ENCODE data around the gene CHRNA3.
"Not testable (repeated sequence)": the region's sequence is repeated elsewhere in the genome, so short reads cannot be mapped to it uniquely, and the experiment has no call there.

CHRNA3 gene

GRCh38 chr15:78620021-78620526 lies 722 bp downstream of the CHRNA3 start:
- H3K36me3 ChIP-seq (ENCODE audit: control insufficient read depth, insufficient read depth, low read length): no peaks in the 10 kb centered on the region
- peak overlapping the region; percentile 51 for H3K4me3 ChIP-seq (ENCODE audit: low read length)
- peaks cover 15% of the 10 kb centered on the region for H3K4me1 ChIP-seq (ENCODE audit: control insufficient read depth, insufficient read depth, low read length)
- H3K27ac ChIP-seq (ENCODE audit: low read depth, low read length): peak overlapping the region; percentile 18
- H3K27me3 ChIP-seq (ENCODE audit: control insufficient read depth, insufficient read depth, low read length): peaks cover 7% of the 10 kb centered on the region
- H3K9ac ChIP-seq (ENCODE audit: low read length): no peak overlapping the region

GRCh38 chr15:78619022-78619950 lies 1.5 kb downstream of the CHRNA3 start:
- peak overlapping the region; percentile 55 for H3K27ac ChIP-seq (ENCODE audit: low read depth, low read length)
- H3K36me3 ChIP-seq (ENCODE audit: control insufficient read depth, insufficient read depth, low read length): no peaks in the 10 kb centered on the region
- H3K4me3 ChIP-seq (ENCODE audit: low read length): peak overlapping the region; percentile 51
- peaks cover 5% of the 10 kb centered on the region for H3K27me3 ChIP-seq (ENCODE audit: control insufficient read depth, insufficient read depth, low read length)
- H3K4me1 ChIP-seq (ENCODE audit: control insufficient read depth, insufficient read depth, low read length): peaks cover 15% of the 10 kb centered on the region
- no peak overlapping the region for H3K9ac ChIP-seq (ENCODE audit: low read length)

DNA sequence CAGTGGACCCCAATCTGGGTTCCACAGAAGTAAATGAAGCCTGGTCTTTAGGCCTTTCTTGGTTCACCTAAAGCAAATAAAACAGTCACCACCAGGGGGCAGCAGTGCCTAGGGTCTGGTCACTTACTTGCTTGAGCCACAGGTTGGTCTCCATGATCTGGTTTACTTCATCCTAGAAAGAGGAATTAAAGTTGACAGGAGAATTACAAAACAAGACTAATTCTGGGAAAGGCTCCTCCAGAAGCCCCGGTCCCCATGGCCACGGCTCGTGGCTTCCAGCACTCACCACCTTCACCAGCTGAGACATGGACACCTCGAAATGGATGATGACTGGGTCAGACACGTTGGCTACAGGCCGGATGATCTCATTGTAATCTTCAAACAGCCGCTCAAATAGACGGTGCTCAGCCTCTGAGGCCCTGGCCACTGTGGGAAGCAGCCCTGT lies 2.3 kb downstream of the CHRNA3 start:
- H3K9ac ChIP-seq (ENCODE audit: low read length): no peak overlapping the region
- peaks cover 5% of the 10 kb centered on the region for H3K27me3 ChIP-seq (ENCODE audit: control insufficient read depth, insufficient read depth, low read length)
- peaks cover 15% of the 10 kb centered on the region for H3K4me1 ChIP-seq (ENCODE audit: control insufficient read depth, insufficient read depth, low read length)
- H3K27ac ChIP-seq (ENCODE audit: low read depth, low read length): peak overlapping the region; percentile 55
- no peak overlapping the region for H3K4me3 ChIP-seq (ENCODE audit: low read length)
- H3K36me3 ChIP-seq (ENCODE audit: control insufficient read depth, insufficient read depth, low read length): no peaks in the 10 kb centered on the region

GRCh38 chr15:78618064-78618463 lies 2.7 kb downstream of the CHRNA3 start:
- Histone ChIP-seq H3K27me3 (ENCODE audit: control insufficient read depth, insufficient read depth, low read length) (peaks cover 5% of the 10 kb centered on the region), H3K36me3 (ENCODE audit: control insufficient read depth, insufficient read depth, low read length) (no peaks in the 10 kb centered on the region), H3K4me1 (ENCODE audit: control insufficient read depth, insufficient read depth, low read length) (peaks cover 15% of the 10 kb centered on the region), H3K4me3 (ENCODE audit: low read length) (no peak overlapping the region), H3K27ac (ENCODE audit: low read depth, low read length) (no peak overlapping the region), H3K9ac (ENCODE audit: low read length) (no peak overlapping the region)

DNA sequence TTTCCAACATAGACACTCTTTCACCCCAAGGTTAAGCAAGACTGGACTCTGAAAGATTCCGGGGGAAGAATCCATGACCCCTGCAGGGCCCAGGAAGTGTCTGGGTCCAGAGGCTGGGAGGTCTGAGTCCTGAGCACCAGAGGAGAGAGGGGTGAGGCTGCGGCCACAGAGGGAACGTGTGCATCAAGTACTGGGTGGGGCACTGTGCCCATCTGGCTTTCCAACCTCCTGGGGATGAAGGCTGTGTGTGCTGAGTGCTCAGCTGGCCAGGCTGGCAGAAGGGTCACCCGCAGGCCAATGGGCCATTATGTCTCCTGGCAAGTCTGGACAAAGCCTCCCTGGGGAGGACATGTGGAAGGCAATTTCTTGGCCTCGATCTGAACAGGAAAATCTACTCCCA lies 3.3 kb downstream of the CHRNA3 start:
- Histone ChIP-seq H3K9ac (ENCODE audit: low read length) (no peak overlapping the region), H3K36me3 (ENCODE audit: control insufficient read depth, insufficient read depth, low read length) (no peaks in the 10 kb centered on the region), H3K4me1 (ENCODE audit: control insufficient read depth, insufficient read depth, low read length) (peaks cover 15% of the 10 kb centered on the region), H3K4me3 (ENCODE audit: low read length) (no peak overlapping the region), H3K27ac (ENCODE audit: low read depth, low read length) (no peak overlapping the region), H3K27me3 (ENCODE audit: control insufficient read depth, insufficient read depth, low read length) (peaks cover 5% of the 10 kb centered on the region)

- Histone ChIP-seq H3K27ac (ENCODE audit: low read depth, low read length) (no peak overlapping the region), H3K27me3 (ENCODE audit: control insufficient read depth, insufficient read depth, low read length) (peaks cover 5% of the 10 kb centered on the region), H3K9ac (ENCODE audit: low read length) (no peak overlapping the region), H3K36me3 (ENCODE audit: control insufficient read depth, insufficient read depth, low read length) (no peaks in the 10 kb centered on the region), H3K4me1 (ENCODE audit: control insufficient read depth, insufficient read depth, low read length) (peaks cover 15% of the 10 kb centered on the region), H3K4me3 (ENCODE audit: low read length) (no peak overlapping the region)
Measured at GRCh38 chr15:78617076-78617475, 3.7 kb downstream of the CHRNA3 start.

DNA sequence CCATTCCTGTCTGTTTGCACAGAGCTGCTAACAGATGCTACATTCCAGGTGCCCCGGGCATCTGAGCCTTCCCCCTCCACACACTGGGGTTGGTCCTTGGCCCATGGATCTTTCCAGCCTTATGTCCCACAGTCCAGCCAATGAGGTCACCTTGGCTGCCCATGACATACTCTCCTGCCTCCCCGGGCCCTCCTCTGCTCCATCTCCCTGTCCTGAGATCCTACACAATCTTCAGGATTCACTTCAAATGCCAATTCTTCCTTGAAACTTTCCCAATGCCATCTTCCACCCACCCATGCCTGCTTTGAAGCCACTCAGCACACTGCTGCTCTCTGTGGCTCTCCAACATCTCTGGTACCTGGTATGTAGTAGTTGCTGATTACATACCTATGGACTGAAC lies 4.3 kb downstream of the CHRNA3 start:
- Histone ChIP-seq H3K36me3 (ENCODE audit: control insufficient read depth, insufficient read depth, low read length) (no peaks in the 10 kb centered on the region), H3K4me3 (ENCODE audit: low read length) (no peak overlapping the region), H3K9ac (ENCODE audit: low read length) (no peak overlapping the region), H3K27me3 (ENCODE audit: control insufficient read depth, insufficient read depth, low read length) (peaks cover 5% of the 10 kb centered on the region), H3K27ac (ENCODE audit: low read depth, low read length) (no peak overlapping the region), H3K4me1 (ENCODE audit: control insufficient read depth, insufficient read depth, low read length) (peaks cover 15% of the 10 kb centered on the region)

GRCh38 chr15:78615151-78615589 lies 5.6 kb downstream of the CHRNA3 start:
- peaks cover 15% of the 10 kb centered on the region for H3K4me1 ChIP-seq (ENCODE audit: control insufficient read depth, insufficient read depth, low read length)
- H3K27ac ChIP-seq (ENCODE audit: low read depth, low read length): no peak overlapping the region
- no peak overlapping the region for H3K9ac ChIP-seq (ENCODE audit: low read length)
- H3K36me3 ChIP-seq (ENCODE audit: control insufficient read depth, insufficient read depth, low read length): no peaks in the 10 kb centered on the region
- no peak overlapping the region for H3K4me3 ChIP-seq (ENCODE audit: low read length)
- peaks cover 5% of the 10 kb centered on the region for H3K27me3 ChIP-seq (ENCODE audit: control insufficient read depth, insufficient read depth, low read length)

DNA sequence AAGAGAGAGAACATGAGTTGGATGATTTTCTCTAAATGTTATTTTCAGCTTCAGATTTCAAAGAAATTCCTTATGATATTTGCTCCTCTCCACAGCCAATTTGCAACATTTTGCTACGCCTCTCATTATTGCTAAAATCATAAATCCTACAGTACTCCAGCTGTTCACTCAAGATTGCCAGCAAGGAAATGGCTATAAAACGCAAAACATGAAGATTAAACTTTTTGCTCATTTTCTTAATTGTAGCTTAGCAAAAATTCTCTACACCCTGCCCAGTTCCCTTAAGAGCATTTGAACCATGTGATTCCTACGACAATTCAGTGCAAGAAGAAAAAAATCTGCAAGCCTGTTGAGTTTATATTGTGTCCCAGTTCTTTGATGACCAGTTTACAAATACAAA lies 6.8 kb downstream of the CHRNA3 start:
- peaks cover 7% of the 10 kb centered on the region for H3K4me1 ChIP-seq (ENCODE audit: control insufficient read depth, insufficient read depth, low read length)
- no peaks in the 10 kb centered on the region for H3K27me3 ChIP-seq (ENCODE audit: control insufficient read depth, insufficient read depth, low read length)
- H3K4me3 ChIP-seq (ENCODE audit: low read length): no peak overlapping the region
- H3K27ac ChIP-seq (ENCODE audit: low read depth, low read length): no peak overlapping the region
- H3K9ac ChIP-seq (ENCODE audit: low read length): no peak overlapping the region
- no peaks in the 10 kb centered on the region for H3K36me3 ChIP-seq (ENCODE audit: control insufficient read depth, insufficient read depth, low read length)

DNA sequence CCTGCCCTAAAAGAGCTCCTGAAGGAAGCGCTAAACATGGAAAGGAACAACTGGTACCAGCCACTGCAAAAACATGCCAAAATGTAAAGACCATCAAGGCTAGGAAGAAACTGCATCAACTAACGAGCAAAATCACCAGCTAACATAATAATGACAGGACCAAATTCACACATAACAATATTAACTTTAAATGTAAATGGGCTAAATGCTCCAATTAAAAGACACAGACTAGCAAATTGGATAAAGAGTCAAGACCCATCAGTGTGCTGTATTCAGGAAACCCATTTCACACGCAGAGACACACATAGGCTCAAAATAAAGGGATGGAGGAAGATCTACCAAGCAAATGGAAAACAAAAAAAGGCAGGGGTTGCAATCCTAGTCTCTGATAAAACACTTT lies 11.2 kb downstream of the CHRNA3 start:
- not testable (repeated sequence) for H3K27me3 ChIP-seq (ENCODE audit: control insufficient read depth, insufficient read depth, low read length); H3K27ac ChIP-seq (ENCODE audit: low read depth, low read length); H3K4me1 ChIP-seq (ENCODE audit: control insufficient read depth, insufficient read depth, low read length); H3K9ac ChIP-seq (ENCODE audit: low read length); H3K4me3 ChIP-seq (ENCODE audit: low read length); H3K36me3 ChIP-seq (ENCODE audit: control insufficient read depth, insufficient read depth, low read length)

GRCh38 chr15:78605680-78606079 lies 15.1 kb downstream of the CHRNA3 start:
- no peaks in the 10 kb centered on the region for H3K27me3 ChIP-seq (ENCODE audit: control insufficient read depth, insufficient read depth, low read length)
- H3K9ac ChIP-seq (ENCODE audit: low read length): no peak overlapping the region
- H3K4me3 ChIP-seq (ENCODE audit: low read length): no peak overlapping the region
- H3K4me1 ChIP-seq (ENCODE audit: control insufficient read depth, insufficient read depth, low read length): no peaks in the 10 kb centered on the region
- H3K27ac ChIP-seq (ENCODE audit: low read depth, low read length): no peak overlapping the region
- no peaks in the 10 kb centered on the region for H3K36me3 ChIP-seq (ENCODE audit: control insufficient read depth, insufficient read depth, low read length)

DNA sequence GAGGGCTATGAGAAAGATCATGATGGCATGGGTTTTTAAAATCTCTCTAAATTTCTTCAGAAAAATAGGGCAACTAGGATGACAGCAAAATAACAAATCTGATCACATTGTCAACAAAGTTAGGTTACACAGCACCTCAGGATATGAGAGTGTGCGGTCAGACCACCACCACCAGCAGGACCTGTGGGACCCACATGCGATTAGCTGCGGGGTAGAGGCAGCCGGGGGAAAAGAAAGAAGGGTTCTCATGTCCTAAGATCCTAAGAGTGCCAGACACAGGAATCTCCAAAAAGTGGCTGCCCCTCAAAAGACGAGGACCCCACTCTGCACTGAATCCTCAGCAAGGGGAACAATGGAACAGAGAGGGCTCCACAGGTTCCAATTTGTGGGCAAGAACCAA lies 15.6 kb downstream of the CHRNA3 start:
- Histone ChIP-seq H3K36me3 (ENCODE audit: control insufficient read depth, insufficient read depth, low read length) (no peaks in the 10 kb centered on the region), H3K9ac (ENCODE audit: low read length) (no peak overlapping the region), H3K27ac (ENCODE audit: low read depth, low read length) (no peak overlapping the region), H3K27me3 (ENCODE audit: control insufficient read depth, insufficient read depth, low read length) (no peaks in the 10 kb centered on the region), H3K4me1 (ENCODE audit: control insufficient read depth, insufficient read depth, low read length) (no peaks in the 10 kb centered on the region), H3K4me3 (ENCODE audit: low read length) (no peak overlapping the region)

DNA sequence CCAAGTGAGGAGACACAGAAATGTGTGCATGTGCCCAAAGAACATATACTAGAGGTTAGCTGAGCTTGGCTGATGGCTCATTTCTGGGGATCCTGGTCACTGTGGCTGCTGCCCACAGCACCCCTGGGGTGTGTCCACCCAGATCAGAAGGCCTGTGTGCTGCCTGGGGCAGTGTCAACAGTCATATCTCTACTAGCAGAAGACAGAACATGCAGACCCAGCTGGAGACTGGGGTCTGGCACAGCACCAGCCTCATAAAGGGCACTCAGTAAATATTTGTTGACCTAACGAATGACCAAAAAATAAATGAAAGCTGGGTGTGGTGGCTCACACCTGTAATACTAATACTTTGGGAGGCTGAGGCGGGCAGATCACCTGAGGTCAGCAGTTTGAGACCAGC lies 16.4 kb downstream of the CHRNA3 start:
- Histone ChIP-seq H3K4me3 (ENCODE audit: low read length) (no peak overlapping the region), H3K27ac (ENCODE audit: low read depth, low read length) (no peak overlapping the region), H3K36me3 (ENCODE audit: control insufficient read depth, insufficient read depth, low read length) (no peaks in the 10 kb centered on the region)

More for the DNA sequence above, 16.4 kb downstream of the CHRNA3 start:
- Histone ChIP-seq H3K4me1 (ENCODE audit: control insufficient read depth, insufficient read depth, low read length) (no peaks in the 10 kb centered on the region), H3K9ac (ENCODE audit: low read length) (no peak overlapping the region), H3K27me3 (ENCODE audit: control insufficient read depth, insufficient read depth, low read length) (no peaks in the 10 kb centered on the region)
